Activated CD4-positive, alpha-beta T cell treated with anti-CD3 and anti-CD28 coated beads, Interleukin-2, amount 50 U/mL, for 4 hours (primary cell): ENCODE measurements around the gene DIRAS2.
"Not testable (repeated sequence)": the region's sequence is repeated elsewhere in the genome, so short reads cannot be mapped to it uniquely, and the experiment has no call there.

Source experiments
- DNase-seq, 2 experiments: peaks; one replicate each; pipeline ENCODE4 v3.0.0-alpha.2; 2020

DIRAS2 gene

GRCh38 chr9:90642570-90643539 is at the start of gene DIRAS2:
Gene DIRAS2 (minus strand): TSS chr9:90642824. CDS start chr9:90613827, 28,997 bp downstream.
- no peak for DNase-seq

- no peak for DNase-seq
These were observed 42.1 kb upstream of the DIRAS2 start for GRCh38 chr9:90684736-90685135.

GRCh38 chr9:90684106-90684505 is 41.5 kb upstream of the DIRAS2 start:
- no peak for DNase-seq

- no peak for DNase-seq
These were observed 37.9 kb upstream of the DIRAS2 start for GRCh38 chr9:90680534-90680933.

- no peak for DNase-seq
These were observed 22.4 kb upstream of the DIRAS2 start for GRCh38 chr9:90665072-90665471.

- DNase-seq: no peak
These were observed 17.2 kb upstream of the DIRAS2 start for GRCh38 chr9:90659650-90660364.

- DNase-seq: no peak
These were observed 16.2 kb upstream of the DIRAS2 start for GRCh38 chr9:90658783-90659182.

- no peak for DNase-seq
These were observed 15.6 kb upstream of the DIRAS2 start for GRCh38 chr9:90658181-90658580.

GRCh38 chr9:90656876-90657275 is 14.3 kb upstream of the DIRAS2 start:
- DNase-seq: not testable (repeated sequence)

GRCh38 chr9:90651246-90651645 is 8.6 kb upstream of the DIRAS2 start:
- no peak for DNase-seq

- no peak for DNase-seq
These were observed 5.2 kb upstream of the DIRAS2 start for GRCh38 chr9:90647843-90648242.

GRCh38 chr9:90645721-90646120 is 3.1 kb upstream of the DIRAS2 start:
- DNase-seq: no peak

GRCh38 chr9:90641884-90642487 is 638 bp downstream of the DIRAS2 start:
- no peak for DNase-seq

GRCh38 chr9:90641086-90641485 is 1.5 kb downstream of the DIRAS2 start:
- no peak for DNase-seq

- no peak for DNase-seq
These were observed 2.3 kb downstream of the DIRAS2 start for GRCh38 chr9:90640361-90640760.

- DNase-seq: no peak
These were observed 5.0 kb downstream of the DIRAS2 start for GRCh38 chr9:90637626-90638025.

- DNase-seq: no peak
These were observed 9.9 kb downstream of the DIRAS2 start for GRCh38 chr9:90632647-90633207.

GRCh38 chr9:90631964-90632363 is 10.7 kb downstream of the DIRAS2 start:
- no peak for DNase-seq

GRCh38 chr9:90629991-90630390 is 12.6 kb downstream of the DIRAS2 start:
- no peak for DNase-seq

- no peak for DNase-seq
These were observed 13.3 kb downstream of the DIRAS2 start for GRCh38 chr9:90629354-90629753.

GRCh38 chr9:90616806-90617205 is 25.8 kb downstream of the DIRAS2 start:
- no peak for DNase-seq

GRCh38 chr9:90613502-90613901 is 29.1 kb downstream of the DIRAS2 start:
- DNase-seq: no peak

- DNase-seq: no peak
These were observed 29.7 kb downstream of the DIRAS2 start for GRCh38 chr9:90612957-90613356.
